RPMI7951 (cell line): Measurements from ENCODE around the gene RAB8A. TPM values are rescaled to one million over a fixed set of nuclear protein-coding genes. Genes with fewer than 3 reads are reported as not detected.
"Not testable (repeated sequence)": the region's sequence is repeated elsewhere in the genome, so short reads cannot be mapped to it uniquely, and the experiment has no call there.

Experiments used
- DNase-seq: peaks from one replicate; pipeline ENCODE4 v3.0.0-alpha.2; 2012; ENCODE audit warnings: low read depth
- total RNA-seq: library from RNA; depleted of rRNA; stranded (reverse); fragments of >200 nt; shearing (Covaris generic); gene quantifications from 2 replicates; pipeline ENCODE4 v1.2.3, GENCODE V29; 2014

Gene RAB8A
- total RNA-seq, 1 experiment from 2014 or later: 111 TPM

DNA sequence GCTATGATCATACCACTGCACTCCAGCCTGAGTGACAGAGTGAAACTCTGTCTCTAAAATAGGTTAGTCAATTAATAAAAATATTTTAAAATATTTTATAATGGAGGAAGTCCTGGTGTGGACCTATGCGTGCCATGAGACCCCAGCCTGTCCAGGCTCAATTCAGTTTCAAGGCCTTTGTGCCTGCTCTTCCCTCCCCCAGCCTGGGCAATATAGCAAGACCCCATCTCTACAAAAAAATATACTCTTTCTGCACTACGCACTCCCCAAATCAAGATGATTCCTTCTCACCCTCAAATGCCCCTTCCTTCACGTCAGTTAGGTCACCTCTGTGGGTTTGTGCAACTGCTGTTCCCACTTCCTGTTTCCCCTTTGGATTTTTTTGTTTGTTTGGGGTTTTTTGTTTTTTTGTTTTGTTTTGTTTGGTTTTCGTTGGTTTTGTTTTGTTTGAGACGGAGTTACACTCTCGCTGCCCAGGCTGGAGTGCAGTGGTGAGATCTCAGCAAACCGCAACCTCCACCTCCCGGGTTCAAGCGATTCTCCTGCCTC, 30.4 kb downstream of the RAB8A start:
- DNase-seq: no peak

DNA sequence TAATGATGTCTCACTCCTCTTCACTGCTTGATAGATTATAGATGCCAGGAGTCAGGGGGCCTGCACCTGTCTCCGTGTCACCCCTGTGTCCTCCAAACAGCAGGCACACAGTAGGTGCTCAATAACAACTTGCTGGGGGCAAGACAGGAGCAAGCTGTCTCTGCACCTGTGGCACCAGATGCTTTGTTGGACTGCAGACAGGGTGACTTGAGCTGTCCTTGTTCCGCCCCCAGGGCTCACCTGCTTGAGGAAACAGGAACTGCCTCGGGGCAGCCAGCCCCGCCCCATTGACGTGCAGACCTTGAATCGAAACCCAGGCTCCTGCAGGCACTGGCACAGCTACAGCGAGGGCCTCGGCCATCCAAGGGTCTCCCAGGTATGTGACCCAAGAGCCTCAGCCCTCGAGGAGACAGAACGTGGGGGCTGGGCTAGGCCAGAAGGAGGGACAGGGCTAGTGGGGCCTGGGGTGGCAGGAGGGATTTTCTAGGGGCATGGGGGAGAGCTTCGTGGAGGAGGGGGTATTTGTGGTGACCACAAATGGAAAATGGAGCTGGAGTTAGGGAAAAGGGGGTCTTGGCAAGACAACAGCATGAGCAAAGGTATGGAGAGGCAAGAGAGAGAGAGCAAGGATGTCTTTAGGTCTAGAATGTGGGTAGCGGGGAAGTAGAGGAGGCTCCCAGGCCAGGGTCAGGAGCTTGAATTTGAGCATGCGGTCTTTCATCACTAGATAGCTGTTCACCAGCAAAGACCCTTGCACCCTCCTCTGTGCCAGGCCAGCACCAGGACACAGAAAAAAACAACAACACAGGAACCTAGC, 31.9 kb downstream of the RAB8A start, which contains the start of gene HSH2D:
Gene HSH2D, plus strand, starts transcription at position 287 of the 817 bp plus-strand sequence. CDS start 5,066 bp downstream, outside the sequence.
- DNase-seq: no peak

DNA sequence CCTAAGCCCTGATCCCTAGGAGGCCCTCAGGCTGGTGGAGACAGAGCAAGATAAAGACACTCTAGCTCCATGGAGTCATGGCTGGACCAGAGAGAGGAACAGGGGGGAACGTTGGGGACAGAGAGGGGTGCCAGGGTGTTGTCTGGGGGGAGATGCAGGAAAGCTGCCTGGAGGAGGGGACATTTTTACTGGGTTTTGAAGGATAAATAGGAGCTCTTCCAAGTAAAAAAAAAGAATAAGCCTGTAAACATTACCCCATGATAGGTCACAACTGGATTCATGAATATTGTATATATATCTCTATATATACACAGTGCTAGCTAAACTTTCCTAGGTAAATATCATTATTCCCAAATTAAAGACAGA, 32.5 kb downstream of the RAB8A start:
- DNase-seq: no peak

DNA sequence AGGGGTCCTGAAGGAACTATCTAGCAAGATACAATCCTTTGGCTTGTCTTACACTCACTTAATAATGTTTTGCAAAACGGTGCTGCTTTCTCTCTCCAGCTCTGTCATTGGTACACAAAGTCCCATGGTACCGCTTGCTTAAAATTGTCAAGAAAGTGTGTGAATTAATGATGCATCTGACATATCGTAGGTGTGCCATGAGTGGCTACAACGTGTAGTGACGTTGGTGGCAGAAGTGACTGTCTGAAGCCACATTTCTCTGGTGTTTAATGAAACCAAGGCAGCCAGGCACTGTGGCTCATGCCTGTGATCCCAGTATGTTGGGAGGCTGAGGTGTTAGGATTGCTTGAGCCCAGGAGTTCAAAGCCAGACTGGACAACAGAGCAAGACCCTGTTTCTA, 34.4 kb downstream of the RAB8A start:
- DNase-seq: no peak

DNA sequence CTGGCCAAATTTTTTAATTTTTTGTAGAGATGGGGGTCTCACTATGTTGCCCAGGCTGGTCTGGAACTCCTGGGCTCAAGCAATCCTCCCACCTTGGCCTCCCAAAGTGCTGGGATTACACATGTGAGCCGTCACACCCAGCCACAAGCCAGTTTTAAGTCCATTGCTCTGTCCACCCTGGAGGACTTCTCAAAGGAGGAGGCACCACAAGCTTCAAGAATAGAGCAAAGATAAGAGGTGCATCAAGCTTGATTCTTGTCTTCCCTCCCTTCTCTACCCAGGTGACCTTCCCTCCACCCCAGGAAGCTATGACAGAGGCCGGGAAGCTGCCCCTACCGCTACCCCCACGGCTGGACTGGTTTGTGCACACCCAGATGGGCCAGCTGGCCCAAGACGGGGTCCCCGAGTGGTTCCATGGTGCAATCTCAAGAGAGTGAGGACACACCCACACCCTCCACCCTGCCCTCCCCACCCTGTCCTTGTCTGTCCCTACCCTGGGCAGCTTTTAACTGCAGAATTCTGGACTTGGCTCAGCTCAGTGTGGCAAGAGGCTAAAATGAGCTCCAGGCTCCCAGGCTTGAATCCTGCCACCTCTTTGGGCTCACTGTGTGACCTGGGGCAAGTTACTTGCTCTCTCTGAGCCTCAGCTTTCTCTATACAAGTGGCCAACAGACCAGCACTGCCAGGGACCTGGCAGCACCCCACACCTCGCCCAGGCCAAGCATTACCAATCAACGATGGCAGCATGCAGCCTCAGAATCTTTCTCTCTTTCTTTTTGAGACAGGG, 36.9 kb downstream of the RAB8A start:
- no peak for DNase-seq

DNA sequence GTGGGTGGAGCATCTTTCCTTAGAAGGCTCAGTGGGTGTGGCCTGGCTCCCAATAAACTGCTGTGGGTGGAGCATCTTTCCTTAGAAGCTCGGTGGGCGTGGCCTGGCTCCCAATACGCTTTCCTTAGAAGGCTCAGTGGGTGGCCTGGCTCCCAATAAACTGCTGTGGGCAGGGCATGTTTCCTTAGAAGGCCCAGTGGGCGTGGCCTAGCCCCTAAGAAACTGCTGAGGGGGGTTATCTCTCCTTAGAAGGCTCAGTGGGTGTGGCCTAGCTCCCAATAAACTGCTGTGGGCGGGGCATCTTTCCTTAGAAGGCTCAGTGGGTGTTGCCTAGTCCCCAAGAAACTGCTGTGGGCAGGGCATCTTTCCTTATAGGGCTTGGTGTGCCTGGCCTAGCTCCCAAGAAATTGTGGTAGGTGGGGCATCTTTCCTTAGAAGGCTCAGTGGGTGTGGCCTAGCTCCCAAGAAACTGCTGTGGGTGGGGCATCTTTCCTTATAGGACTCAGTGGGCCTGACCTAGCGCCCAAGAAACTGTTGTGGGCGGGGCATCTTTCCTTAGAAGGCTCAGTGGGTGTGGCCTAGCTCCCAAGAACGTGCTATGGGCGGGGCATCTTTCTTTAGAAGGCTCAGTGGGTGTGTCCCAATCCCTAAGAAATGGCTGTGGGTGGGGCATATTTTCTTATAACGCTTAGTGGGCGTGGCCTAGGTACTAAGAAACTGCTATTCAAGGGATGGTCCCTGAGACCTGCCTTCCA, 42.1 kb downstream of the RAB8A start:
- no peak for DNase-seq

DNA sequence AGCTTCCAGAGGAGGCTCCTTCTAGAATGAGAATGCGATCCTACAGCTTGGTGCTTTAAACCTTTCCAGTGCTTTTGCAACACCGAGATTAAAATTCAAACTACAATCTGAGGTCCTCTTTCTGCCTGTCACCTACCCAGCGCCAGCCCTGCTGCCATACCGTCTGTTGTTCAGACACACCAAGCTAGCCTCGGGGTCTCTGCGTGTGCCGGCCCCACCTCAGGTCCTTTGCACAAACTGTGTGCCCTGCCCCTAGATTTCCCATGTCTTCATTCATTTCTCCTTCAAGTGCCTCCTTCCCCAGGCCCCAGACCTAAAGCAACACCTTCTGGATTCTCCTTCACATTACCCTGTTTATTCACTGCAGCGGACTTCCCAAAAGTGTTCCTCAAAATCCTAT, 42.9 kb downstream of the RAB8A start:
- no peak for DNase-seq

DNA sequence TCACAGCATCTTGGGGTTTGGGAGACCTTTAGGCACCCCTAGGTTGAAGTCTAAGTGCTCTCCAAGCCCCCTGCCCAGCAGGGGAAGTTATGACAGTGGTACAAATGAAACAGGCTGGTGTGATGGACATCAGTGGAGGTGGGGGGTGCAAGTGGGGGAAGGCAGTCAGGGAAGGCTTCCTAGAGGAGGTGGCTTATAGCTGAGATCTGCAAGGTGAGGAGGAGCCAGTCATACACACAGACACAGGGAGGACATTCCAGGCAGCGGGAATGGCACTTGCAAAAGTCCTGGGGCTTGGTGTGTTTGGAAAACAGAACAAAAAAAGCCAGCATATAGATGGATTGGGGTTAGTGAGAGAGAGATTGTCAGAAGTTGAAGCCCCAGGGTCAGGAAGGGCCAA, 43.4 kb downstream of the RAB8A start:
- no peak for DNase-seq

DNA sequence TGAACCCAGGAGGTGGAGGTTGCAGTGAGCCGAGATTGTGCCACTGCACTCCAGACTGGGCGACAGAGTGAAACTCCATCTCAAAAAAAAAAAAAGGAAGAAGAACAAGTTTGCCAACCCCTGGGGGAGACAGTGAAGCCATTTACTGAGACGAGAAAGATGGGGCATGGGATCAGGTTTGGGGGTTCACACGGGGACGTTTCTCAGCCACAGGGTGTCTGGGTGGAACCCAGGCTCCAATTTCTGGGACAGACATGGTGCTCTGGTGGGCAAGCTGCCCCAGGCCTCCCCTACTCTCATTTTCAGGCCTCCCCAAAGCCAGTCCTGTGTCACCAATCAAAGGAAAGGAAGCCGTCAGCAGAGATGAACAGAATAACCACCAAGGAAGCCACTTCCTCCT, 45.2 kb downstream of the RAB8A start:
- DNase-seq: no peak

DNA sequence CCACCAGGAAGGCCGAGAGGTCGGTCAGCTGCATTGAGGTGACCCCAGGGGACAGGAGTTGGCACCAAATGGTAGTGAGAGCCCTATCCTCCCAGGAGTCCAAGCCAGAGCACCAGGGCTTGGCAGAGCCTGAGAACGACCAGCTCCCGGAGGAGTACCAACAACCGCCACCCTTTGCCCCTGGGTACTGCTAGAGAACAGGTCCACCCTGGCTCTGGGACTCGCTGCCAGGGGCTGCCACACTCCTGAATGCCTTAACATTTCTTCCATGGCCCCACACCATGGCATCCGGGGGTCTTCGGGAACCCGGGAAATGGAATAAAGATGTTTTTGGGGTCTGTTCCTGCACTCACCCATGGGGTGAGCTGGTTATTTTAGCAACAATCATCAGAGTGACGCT, 45.9 kb downstream of the RAB8A start:
- no peak for DNase-seq

DNA sequence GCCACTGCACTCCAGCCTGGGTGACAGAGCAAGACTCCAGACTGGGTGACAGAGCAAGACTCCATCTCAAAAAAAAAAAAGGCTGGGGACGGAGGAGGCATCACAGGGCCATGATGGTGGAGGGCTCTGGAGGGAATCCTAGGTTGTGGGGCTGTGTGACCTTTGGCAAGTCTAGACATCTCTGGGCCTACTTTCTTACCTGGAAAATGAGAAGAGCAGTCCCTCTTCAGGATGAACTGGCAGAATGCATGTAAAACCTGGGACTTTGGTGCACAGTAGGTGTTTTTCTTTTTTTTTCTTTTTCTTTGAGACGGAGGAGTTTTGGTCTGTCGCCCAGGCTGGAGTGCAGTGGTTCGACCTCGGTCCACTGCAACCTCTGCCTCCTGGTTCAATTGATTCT, 48.0 kb downstream of the RAB8A start:
- no peak for DNase-seq

DNA sequence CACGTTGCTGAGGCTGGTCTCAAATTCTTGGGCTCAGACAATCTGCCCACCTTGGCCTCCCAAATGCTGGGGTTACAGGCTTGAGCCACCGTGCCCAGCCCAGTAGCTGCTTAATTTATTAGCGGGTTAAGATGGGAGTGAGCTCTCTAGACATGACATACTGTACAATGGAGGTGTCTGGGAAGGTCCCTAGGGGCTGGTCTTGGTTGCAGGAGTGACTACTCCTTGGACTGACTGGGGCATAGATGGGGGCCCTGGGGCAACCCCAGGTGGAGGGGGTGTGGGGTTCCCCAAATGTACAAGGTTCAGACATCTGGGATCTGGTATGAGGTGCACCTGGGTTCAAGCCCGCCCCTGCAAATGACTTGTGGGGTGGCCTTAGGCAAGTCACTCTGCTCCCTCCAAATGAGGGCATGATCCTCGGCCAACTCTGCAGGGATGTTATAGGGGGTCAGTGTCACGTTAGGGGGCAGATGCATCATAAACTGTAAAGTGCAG, 48.8 kb downstream of the RAB8A start:
- DNase-seq: no peak

DNA sequence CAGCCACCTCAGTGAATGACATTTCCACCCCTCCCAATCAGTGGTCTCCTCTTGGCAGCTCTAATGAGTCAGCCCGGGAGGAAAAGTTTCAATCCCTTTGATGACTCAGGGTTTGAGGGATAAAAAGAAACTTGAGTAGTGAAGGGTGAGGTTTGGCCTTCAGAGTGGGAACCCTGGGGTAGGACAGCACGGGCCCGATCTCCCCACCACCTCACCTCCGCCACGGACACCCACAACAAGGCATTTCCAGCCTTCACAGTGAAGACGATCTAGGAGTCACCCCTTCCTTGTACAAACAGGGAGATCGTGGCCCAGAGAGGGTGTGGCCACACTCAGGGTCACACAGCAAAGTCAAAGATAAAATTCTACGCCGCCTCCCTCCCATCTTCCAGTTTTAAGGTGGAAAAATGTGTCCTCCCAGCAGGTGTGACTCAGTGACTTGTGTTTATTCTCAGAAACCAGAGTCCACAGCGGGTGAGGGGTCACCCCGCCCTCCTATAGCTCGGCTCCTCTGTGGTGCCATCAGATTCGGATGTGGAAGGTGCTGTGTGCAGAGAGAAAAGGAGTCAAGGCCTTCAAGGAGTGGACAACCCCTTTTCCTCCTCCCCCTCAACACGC, 49.4 kb downstream of the RAB8A start:
- DNase-seq: peak; percentile 79

DNA sequence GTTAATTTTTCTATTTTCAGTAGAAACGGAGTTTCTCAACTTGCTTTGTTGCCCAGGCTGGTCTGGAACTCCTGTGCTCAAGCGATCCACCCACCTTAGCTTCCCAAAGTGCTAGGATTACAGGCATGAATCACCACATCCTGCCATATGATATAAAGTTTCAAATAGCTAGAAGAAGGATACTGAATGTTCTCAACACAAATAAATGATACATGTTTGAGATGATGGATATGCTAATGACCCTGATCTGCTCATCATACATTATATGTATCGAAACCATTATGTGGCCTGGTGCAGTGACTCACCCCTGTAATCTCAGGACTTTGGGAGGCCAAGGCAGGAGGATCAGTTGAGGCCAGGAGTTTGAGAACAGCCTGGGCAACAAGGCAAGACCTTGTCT, 50.2 kb downstream of the RAB8A start:
- DNase-seq: peak; percentile 56

DNA sequence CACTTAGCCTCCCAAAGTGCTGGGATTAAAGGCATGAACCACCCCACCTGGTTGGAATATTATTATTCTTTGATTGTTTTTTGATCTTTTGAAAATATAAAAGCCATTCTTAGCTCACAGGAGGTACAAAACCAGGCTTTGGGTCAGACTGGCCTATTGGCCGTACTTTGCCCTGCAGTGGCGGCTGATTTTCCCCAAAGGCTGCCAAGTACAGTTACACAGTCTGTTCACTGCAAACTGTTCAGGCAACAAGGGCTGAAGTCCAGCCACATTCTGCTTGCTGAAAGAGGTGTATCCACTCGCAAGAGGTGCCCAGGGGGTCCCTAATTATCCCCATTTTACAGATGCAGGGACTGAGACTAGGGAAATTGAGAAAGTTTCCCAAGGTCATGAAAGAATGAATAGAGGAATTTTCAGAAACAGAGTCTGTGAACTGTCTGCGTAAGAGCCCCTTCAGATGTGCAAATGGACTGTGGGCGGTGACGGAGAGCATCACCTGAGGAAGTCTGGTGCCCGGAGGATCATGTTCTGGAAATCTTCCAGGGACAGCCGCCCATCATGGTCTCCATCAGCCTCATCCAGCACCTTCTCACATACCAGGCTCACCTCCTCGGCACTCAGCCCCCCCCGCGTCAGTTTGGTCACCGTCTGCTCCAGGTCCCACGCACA, 52.7 kb downstream of the RAB8A start:
- DNase-seq: no peak

DNA sequence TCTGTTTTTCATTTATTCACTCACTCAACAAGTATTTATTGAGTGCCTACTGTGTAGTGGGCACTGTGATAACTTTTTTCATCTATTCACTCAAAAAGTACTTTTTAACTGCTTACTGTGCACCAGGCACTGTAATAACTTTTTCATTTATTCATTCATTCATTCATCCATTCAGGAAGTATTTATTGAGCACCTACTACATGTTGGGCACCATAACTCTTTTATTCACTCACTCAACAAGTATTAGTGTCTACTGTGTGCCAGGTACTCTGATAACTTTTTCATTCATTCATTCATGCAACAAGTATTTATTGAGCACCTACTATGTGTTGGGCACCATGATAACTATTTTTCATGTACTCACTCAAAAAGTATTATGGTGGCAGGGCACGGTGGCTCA, 54.7 kb downstream of the RAB8A start:
- DNase-seq: no peak

DNA sequence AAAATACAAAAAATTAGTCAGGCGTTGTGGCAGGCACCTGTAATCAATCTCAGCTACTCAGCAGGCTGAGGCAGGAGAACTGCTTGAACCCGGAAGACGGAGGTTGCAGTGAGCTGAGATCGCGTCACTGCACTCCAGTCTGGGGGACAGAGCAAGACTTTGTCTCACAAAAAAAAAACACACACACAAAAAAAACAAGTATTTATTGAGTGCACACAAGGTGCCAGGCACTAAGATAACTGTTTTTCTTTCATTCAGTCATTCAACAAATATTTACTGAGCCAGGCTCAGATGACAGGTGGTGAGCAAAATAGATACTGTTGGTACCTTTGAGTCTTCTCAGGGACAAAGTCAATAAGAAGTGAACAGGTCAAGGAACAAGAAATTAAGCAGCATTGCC, 55.4 kb downstream of the RAB8A start:
- no peak for DNase-seq

DNA sequence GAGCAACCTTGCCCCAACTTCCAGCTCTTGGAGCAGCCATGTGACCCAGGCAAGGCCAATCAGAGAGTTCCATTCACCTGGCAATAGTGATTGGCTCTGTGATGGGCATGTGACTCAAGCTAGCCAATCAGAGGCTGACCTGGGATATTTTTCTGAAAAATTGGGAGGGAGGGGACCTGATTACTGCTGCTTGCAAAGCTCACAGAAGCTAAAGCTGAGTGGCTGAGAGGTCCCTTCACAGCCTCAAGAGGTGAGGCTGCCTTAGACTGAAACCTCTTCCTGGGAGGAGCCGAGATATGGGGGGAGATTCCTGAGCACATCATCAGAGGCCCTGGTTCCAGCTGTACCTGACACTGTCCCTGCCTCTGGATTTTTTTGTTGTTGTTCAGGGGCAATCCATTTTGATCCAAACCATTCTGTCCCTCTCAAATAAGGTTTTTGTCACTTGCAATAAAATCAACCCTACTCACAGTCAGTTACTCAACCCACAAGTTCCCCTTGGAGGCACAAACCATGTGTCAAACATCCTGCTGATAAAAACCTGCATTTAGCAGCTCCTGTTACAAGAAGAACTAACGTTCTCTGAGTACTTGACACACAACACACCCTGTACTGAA, 56.9 kb downstream of the RAB8A start:
- DNase-seq: no peak

DNA sequence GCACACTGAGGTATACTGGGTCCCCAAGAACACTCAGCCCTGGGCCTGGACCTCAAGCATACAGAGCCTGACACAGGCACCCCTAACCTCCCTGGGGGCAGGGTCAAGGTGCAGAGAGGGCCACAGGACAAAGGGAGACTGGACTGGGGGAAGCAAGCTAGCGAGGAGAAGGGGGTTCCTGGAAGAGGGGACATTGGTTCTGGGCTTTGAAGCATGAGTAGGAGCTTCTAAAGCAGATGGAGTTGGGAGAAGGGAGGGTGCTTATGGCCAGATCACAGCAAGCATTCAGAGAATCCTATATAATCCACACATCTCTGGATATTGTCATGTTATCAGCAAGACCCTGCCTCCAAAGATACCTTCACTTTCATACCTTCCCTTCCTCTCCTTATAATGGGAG, 58.4 kb downstream of the RAB8A start:
- DNase-seq: no peak

DNA sequence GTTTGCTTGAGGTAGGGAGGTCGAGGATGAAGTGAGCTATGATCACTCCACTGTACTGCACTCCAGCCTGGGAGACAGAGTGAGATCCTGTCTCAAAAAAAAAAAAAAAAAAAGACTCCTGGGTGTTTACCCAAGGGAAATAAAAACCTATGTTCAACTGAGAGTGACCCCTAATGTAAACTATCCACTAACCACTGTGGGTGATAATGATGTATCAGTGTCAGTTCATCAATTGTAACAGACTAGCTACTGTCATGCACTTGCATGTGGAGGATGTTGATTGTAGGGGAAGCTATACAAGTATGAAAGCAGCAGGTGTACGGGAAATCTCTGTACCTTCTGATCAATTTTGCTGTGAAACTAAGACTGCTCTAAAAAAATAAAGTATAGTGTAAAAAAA, 64.3 kb downstream of the RAB8A start:
- no peak for DNase-seq

DNA sequence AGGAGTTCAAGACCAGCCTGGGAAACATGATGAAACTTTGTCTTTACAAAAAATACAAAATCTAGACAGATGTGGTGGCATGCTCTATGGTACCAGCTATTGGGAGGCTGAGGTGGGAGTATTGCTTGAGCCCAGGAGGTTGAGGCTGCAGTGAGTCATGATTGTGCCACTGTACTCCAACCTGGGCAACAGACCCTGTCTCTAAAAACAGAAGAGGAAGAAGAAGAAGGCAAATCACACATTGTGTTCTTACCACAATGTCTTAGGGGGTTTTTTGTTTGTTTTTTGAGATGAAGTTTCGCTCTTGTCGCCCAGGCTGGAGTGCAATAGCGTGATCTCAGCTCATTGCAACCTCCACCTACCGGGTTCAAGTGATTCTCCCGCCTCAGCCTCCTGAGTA, 67.2 kb downstream of the RAB8A start:
- DNase-seq: not testable (repeated sequence)
